ENCODE results near the gene STAT5B.

The STAT5B gene

GRCh38 chr17:42169351-42169750 lies 106.8 kb downstream of the STAT5B start:
- DNase-seq, result no peak

GRCh38 chr17:42167807-42168206 lies 108.4 kb downstream of the STAT5B start:
- no peak for DNase-seq

DNA sequence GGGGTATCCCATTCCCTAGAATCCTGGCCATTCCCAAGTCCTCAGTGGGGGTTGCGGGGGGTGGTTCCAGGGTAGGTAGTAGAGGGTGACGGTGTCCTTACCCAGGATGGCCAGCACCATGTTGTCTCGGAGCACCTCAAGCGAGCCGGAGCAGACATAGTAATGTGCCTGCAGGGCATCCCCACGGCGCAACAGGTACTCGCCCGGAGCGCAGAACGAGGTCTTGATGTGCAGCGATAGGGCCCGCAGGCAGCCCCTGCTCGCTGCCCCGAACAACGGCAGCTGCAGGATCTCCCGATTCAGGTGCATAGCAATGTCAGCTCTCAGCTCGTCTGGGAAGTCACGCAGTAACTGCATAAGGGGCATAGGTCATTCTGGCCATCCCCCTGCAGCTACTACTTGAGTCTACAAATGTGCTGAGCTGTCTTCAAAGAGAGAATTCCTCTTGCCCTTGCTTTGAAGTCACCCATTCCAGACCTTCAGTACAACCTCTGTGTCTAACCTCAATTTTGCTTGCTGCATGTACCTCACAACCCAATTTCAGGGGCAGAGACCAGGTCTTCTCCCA lies 109.9 kb downstream of the STAT5B start:
- DNase-seq, result no peak

DNA sequence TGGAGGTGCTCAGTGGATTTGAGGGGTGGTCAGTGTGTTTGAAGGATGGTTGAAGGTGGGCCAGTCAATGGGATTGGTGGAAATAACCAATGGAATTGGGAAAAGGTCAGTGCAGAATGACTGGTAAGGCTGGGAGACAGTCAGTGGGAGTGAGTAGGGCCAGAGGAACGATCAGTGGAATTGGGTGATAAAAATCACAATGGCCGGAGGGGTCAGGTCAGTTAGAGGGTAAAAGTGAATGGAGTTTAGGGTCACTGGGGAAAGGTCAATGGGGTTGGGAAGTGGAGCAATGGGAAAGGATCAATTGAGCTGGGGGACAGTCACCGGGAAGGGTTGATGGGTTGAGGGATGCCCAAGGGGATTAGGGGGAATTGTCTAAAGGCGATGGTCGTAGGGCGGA lies 110.4 kb downstream of the STAT5B start:
- no peak for DNase-seq

DNA sequence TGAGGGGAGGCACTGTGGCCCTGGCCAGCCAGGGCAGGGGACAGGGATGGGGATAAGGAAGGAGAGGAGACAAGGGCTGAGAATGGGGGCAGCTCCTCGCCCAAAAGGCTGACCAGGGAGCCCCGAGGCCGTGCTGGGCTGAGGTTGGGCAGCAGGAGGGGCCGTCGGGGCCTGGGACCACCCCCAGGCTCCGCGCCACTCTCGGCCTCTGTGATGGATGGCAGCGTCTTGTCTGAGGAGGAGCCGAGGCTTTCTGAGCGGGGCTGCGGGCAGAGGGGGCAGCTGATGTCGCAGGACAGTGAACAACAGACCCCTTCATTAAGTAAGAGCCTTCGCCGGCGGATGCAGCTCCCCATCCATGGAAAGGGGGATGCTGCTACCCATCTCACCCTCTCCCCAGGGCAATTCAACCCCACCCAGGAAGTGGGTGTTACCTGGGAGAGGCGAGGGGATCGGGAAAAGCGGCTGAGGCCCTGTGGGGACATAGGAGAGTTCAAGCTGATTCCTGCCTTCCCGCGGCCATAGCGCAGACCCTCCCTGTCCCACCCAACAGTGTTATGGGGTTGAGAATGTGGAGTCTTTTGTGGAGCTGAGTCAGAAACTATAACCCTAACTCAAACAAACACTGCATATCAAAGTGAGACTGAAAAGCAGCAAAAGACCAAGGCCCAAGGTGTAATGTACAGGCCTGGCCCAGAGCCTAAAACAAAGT lies 112.3 kb downstream of the STAT5B start:
- DNase-seq, result no peak

DNA sequence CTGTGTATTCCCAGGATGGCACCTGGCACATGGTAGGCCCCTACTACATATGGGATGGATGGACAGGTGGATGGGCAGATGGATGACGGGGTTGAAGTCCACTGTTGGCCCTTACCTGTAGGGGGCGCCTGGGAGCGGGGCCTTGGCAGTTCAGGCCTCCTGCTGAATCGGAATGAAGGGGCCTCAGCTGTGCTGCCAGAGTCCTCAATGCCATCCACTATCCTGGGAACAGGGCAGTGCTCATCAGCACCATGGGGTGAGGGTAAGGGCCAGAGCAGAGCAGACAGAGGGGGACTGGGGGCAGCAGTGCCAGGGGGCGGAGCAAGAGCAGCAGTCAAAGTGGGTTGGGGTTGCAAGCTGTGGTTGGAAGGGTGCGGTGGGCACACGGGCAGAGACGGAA lies 113.1 kb downstream of the STAT5B start:
- DNase-seq, result peak; percentile 33

- no peak for DNase-seq
Measured at GRCh38 chr17:42160531-42160910, 115.7 kb downstream of the STAT5B start.

GRCh38 chr17:42159796-42160530 lies 116.2 kb downstream of the STAT5B start:
- DNase-seq, result no peak

GRCh38 chr17:42155614-42156045 lies 120.6 kb downstream of the STAT5B start:
- DNase-seq, result no peak

- DNase-seq, result no peak
Measured at GRCh38 chr17:42153919-42154742, 122.1 kb downstream of the STAT5B start.

All from activated naive CD4-positive, alpha-beta T cell treated with anti-CD3 and anti-CD28 coated beads, Interleukin-2, amount 50 U/mL, for 16 hours (primary cell).